Mesenchymal stem cell (in vitro differentiated cells and primary cell): ENCODE results near the gene CYP2R1.

Experiments
- DNase-seq: peaks from one replicate; pipeline ENCODE4 v3.0.0-alpha.2; 2013
- H2AFZ ChIP-seq: one replicate; pipeline ENCODE4 v1.6.1; 2013; ENCODE audit warnings: low read depth, mild to moderate bottlenecking, control low read depth, inconsistent platforms, low read length, moderate library complexity
- H2AK5ac ChIP-seq: 2 replicates; pipeline ENCODE4 v1.6.1; 2013; ENCODE audit warnings: low read length, moderate library complexity, mild to moderate bottlenecking, inconsistent platforms; ENCODE audit not compliant: severe bottlenecking
- H2BK120ac ChIP-seq: one replicate; pipeline ENCODE4 v1.6.1; 2013; ENCODE audit warnings: low read depth, mild to moderate bottlenecking, inconsistent platforms, low read length, moderate library complexity
- H2BK12ac ChIP-seq, 2 experiments: one replicate each; pipeline ENCODE4 v1.6.1; 2013; ENCODE audit warnings: inconsistent platforms in 2 of 2, low read length in 2 of 2, mild to moderate bottlenecking in 2 of 2, moderate library complexity in 2 of 2, control low read depth in 1 of 2
- H2BK15ac ChIP-seq: one replicate; pipeline ENCODE4 v1.6.1; 2013; ENCODE audit warnings: mild to moderate bottlenecking, low read depth, inconsistent platforms; ENCODE audit not compliant: poor library complexity, severe bottlenecking
- H2BK5ac ChIP-seq: 2 replicates; pipeline ENCODE4 v1.6.1; 2013; ENCODE audit warnings: low read depth, mild to moderate bottlenecking, low read length, control low read depth, inconsistent platforms; ENCODE audit not compliant: poor library complexity, severe bottlenecking
- H3K14ac ChIP-seq, 2 experiments: one replicate each; pipeline ENCODE4 v1.6.1; 2013; ENCODE audit warnings: inconsistent platforms in 2 of 2, low read length in 2 of 2, control low read depth in 1 of 2, mild to moderate bottlenecking in 1 of 2, moderate library complexity in 1 of 2
- H3K18ac ChIP-seq, 2 experiments: one replicate each; pipeline ENCODE4 v1.6.1; 2013; ENCODE audit warnings: inconsistent platforms in 2 of 2, low read length in 2 of 2, control low read depth in 1 of 2, low read depth in 1 of 2, mild to moderate bottlenecking in 1 of 2
- H3K23ac ChIP-seq, 2 experiments: one replicate each; pipeline ENCODE4 v1.6.1; 2013; ENCODE audit warnings: inconsistent platforms in 2 of 2, low read length in 2 of 2, mild to moderate bottlenecking in 2 of 2, moderate library complexity in 2 of 2, control low read depth in 1 of 2
- H3K27ac ChIP-seq: 2 replicates; pipeline ENCODE4 v1.5.1; 2013; ENCODE audit warnings: mild to moderate bottlenecking, moderate library complexity, low read length, control low read depth, inconsistent platforms; ENCODE audit not compliant: poor library complexity, severe bottlenecking
- H3K27me3 ChIP-seq, 2 experiments: 2 replicates each; pipeline versions ENCODE4 v1.6.1 to v1.7.0; 2013; ENCODE audit warnings: low read length in 2 of 2, mild to moderate bottlenecking in 2 of 2, moderate library complexity in 2 of 2, control low read depth in 1 of 2, inconsistent platforms in 1 of 2; ENCODE audit not compliant: control insufficient read depth in 1 of 2, insufficient read depth in 1 of 2
- H3K36me3 ChIP-seq, 2 experiments: 2 replicates each; pipeline versions ENCODE4 v1.6.1 to v1.7.0; 2013; ENCODE audit warnings: low read length in 2 of 2, control low read depth in 1 of 2, inconsistent platforms in 1 of 2, low read depth in 1 of 2, mild to moderate bottlenecking in 1 of 2; ENCODE audit not compliant: insufficient read depth in 2 of 2, control insufficient read depth in 1 of 2
- H3K4ac ChIP-seq, 2 experiments: one replicate each; pipeline ENCODE4 v1.6.1; 2013; ENCODE audit warnings: inconsistent platforms in 2 of 2, low read length in 2 of 2, mild to moderate bottlenecking in 2 of 2, moderate library complexity in 2 of 2, control low read depth in 1 of 2, low read depth in 1 of 2
- H3K4me1 ChIP-seq: 2 replicates; pipeline ENCODE4 v1.6.1; 2013; ENCODE audit warnings: low read depth, low read length, control low read depth; ENCODE audit not compliant: control insufficient read depth, insufficient read depth
- H3K4me2 ChIP-seq: 2 replicates; pipeline ENCODE4 v1.6.1; 2013; ENCODE audit warnings: low read length, mild to moderate bottlenecking, inconsistent platforms; ENCODE audit not compliant: poor library complexity, severe bottlenecking
- H3K4me3 ChIP-seq, 2 experiments: 2 replicates each; pipeline versions ENCODE4 v1.5.1 to v1.7.0; 2013; ENCODE audit warnings: low read length in 2 of 2, mild to moderate bottlenecking in 2 of 2, control low read depth in 1 of 2, low read depth in 1 of 2; ENCODE audit not compliant: insufficient read depth in 1 of 2
- H3K79me1 ChIP-seq: replicated peaks from 2 replicates; pipeline ENCODE4 v1.6.1; 2013; ENCODE audit warnings: mild to moderate bottlenecking, control low read depth, low read length, inconsistent platforms; ENCODE audit not compliant: poor library complexity, severe bottlenecking
- H3K9ac ChIP-seq: 2 replicates; pipeline ENCODE4 v1.7.0; 2013; ENCODE audit warnings: mild to moderate bottlenecking, low read length, moderate library complexity
- H3K9me3 ChIP-seq: 2 replicates; pipeline ENCODE4 v1.7.0; 2013; ENCODE audit warnings: mild to moderate bottlenecking, low read length; ENCODE audit not compliant: control insufficient read depth
- H4K8ac ChIP-seq: one replicate; pipeline ENCODE4 v1.6.1; 2013; ENCODE audit warnings: inconsistent platforms, mild to moderate bottlenecking, low read length, moderate library complexity
- H4K91ac ChIP-seq: one replicate; pipeline ENCODE4 v1.6.1; 2013; ENCODE audit warnings: mild to moderate bottlenecking, low read length, inconsistent platforms
- WGBS: methylation state at CpG from one replicate; pipeline ENCODE4 v1.1.7; 2013; ENCODE audit warnings: mixed read lengths; 5-methylcytosine and 5-hydroxymethylcytosine counted together

Gene CYP2R1

GRCh38 chr11:14898906-14899305 lies 6.9 kb upstream of the CYP2R1 start:
- H2BK120ac ChIP-seq = no peak overlapping the region
- no peak overlapping the region for H3K23ac ChIP-seq
- H3K36me3 ChIP-seq = no peaks in the 10 kb centered on the region
- WGBS = 83% methylated on average over 1 of the region's 2 CpGs
- H2AK5ac ChIP-seq = no peak overlapping the region
- H3K27me3 ChIP-seq = no peaks in the 10 kb centered on the region
- H3K4me2 ChIP-seq = no peak overlapping the region
- no peak overlapping the region for H2BK12ac ChIP-seq
- no peak overlapping the region for H2BK5ac ChIP-seq
- no peak overlapping the region for H3K14ac ChIP-seq
- H3K27ac ChIP-seq = no peak overlapping the region
- no peak overlapping the region for H3K4ac ChIP-seq
- H3K9ac ChIP-seq = no peak overlapping the region
- H4K8ac ChIP-seq = no peak overlapping the region
- H3K18ac ChIP-seq = no peak overlapping the region
- no peaks in the 10 kb centered on the region for H3K4me1 ChIP-seq
- H3K9me3 ChIP-seq = no peaks in the 10 kb centered on the region
- no peak overlapping the region for H2BK15ac ChIP-seq
- H2AFZ ChIP-seq = no peak overlapping the region
- no peak for DNase-seq
- H3K79me1 ChIP-seq = no peaks in the 10 kb centered on the region
- no peak overlapping the region for H3K4me3 ChIP-seq
- H4K91ac ChIP-seq = no peak overlapping the region

- H2BK5ac ChIP-seq = no peak overlapping the region
- no peak overlapping the region for H2BK12ac ChIP-seq
- H3K9ac ChIP-seq = no peak overlapping the region
- H3K4me1 ChIP-seq = no peaks in the 10 kb centered on the region
- H4K8ac ChIP-seq = no peak overlapping the region
- no peak overlapping the region for H3K4me2 ChIP-seq
- no peaks in the 10 kb centered on the region for H3K27me3 ChIP-seq
- WGBS = 100% methylated on average over 1 of the region's 3 CpGs
- no peaks in the 10 kb centered on the region for H3K79me1 ChIP-seq
- no peak overlapping the region for H2BK15ac ChIP-seq
- no peaks in the 10 kb centered on the region for H3K36me3 ChIP-seq
- no peak overlapping the region for H3K4ac ChIP-seq
- DNase-seq = no peak
- H3K9me3 ChIP-seq = no peaks in the 10 kb centered on the region
- no peak overlapping the region for H4K91ac ChIP-seq
- no peak overlapping the region for H3K18ac ChIP-seq
- H3K23ac ChIP-seq = no peak overlapping the region
- no peak overlapping the region for H2AK5ac ChIP-seq
- no peak overlapping the region for H2AFZ ChIP-seq
- no peak overlapping the region for H3K4me3 ChIP-seq
- no peak overlapping the region for H3K27ac ChIP-seq
- no peak overlapping the region for H2BK120ac ChIP-seq
- H3K14ac ChIP-seq = no peak overlapping the region
Observed at GRCh38 chr11:14898355-14898754, 6.3 kb upstream of the CYP2R1 start.

GRCh38 chr11:14894657-14895598 lies 2.9 kb upstream of the CYP2R1 start:
- Histone ChIP-seq H3K4me1 (peaks cover 1% of the 10 kb centered on the region), H3K4ac (no peak overlapping the region), H3K9ac (no peak overlapping the region), H3K4me3 (no peak overlapping the region), H2BK120ac (no peak overlapping the region), H3K14ac (no peak overlapping the region), H3K79me1 (no peaks in the 10 kb centered on the region), H4K91ac (no peak overlapping the region), H2BK12ac (no peak overlapping the region), H2AK5ac (no peak overlapping the region), H3K18ac (no peak overlapping the region), H2BK5ac (no peak overlapping the region), H3K4me2 (no peak overlapping the region), H3K9me3 (no peaks in the 10 kb centered on the region), H3K27me3 (no peaks in the 10 kb centered on the region), H3K36me3 (no peaks in the 10 kb centered on the region), H2AFZ (no peak overlapping the region), H2BK15ac (no peak overlapping the region), H3K23ac (no peak overlapping the region), H3K27ac (no peak overlapping the region), H4K8ac (no peak overlapping the region)
- peak; percentile 60 for DNase-seq
- 72% methylated on average over 5 of the region's 5 CpGs for WGBS

- DNase-seq = no peak
- Histone ChIP-seq H3K14ac (no peak overlapping the region), H3K9ac (peak overlapping the region; percentile 62), H3K27ac (no peak overlapping the region), H3K27me3 (no peaks in the 10 kb centered on the region), H4K91ac (no peak overlapping the region), H2AK5ac (no peak overlapping the region), H2AFZ (peak overlapping the region; percentile 73), H3K4ac (no peak overlapping the region), H3K79me1 (peaks cover under 1% of the 10 kb centered on the region), H3K9me3 (no peaks in the 10 kb centered on the region), H3K36me3 (no peaks in the 10 kb centered on the region), H2BK120ac (no peak overlapping the region), H3K23ac (no peak overlapping the region), H2BK12ac (no peak overlapping the region), H2BK15ac (no peak overlapping the region), H3K4me3 (peak overlapping the region; percentile 39 to 95), H4K8ac (no peak overlapping the region), H2BK5ac (no peak overlapping the region), H3K18ac (no peak overlapping the region), H3K4me1 (peaks cover 4% of the 10 kb centered on the region), H3K4me2 (peak overlapping the region; percentile 78)
- WGBS = 75% methylated on average over 2 of the region's 2 CpGs
Observed at GRCh38 chr11:14892577-14892976, 546 bp upstream of the CYP2R1 start.
